GM19397 (cell line): ENCODE measurements around the gene TRAPPC14.

Experiments
- ATAC-seq: cut with Tn5 transposase; IDR thresholded peaks from one replicate; pipeline ENCODE4 v1.9.1; 2021; ENCODE audit warnings: mild to moderate bottlenecking, moderate library complexity; ENCODE audit not compliant: unreplicated experiment

The TRAPPC14 gene

DNA sequence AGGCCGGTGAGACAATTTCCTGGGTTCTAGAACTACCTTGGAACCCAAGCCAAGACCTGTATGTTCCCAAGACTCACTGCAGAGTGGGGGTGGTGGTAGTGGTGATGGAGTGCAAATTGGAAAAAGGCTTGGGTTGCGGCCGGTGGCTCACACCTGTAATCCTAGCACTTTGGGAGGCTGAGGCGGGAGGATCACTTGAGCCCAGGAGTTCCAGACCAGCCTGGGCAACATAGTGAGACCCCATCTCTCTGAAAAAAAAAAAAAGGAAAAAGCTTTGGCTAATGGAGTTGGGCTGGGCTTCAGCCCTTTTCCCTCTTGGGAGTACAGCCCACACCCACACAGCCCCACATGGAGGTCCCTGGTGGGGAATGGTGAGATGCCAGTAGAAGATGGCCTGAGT, 53.0 kb downstream of the TRAPPC14 start:
- no peak for ATAC-seq
